NB4 (cell line): ENCODE measurements around the gene NFIB.

Source experiments
- DNase-seq: peaks from one replicate; pipeline ENCODE4 v3.0.0; 2010; ENCODE audit warnings: low read depth
- H3K4me3 ChIP-seq: one replicate; pipeline ENCODE4 v1.5.1; 2011; ENCODE audit warnings: mild to moderate bottlenecking, low read depth, low read length, moderate library complexity
- MYC ChIP-seq: IDR thresholded peaks from 2 replicates; pipeline ENCODE4 v1.6.1; 2011; ENCODE audit warnings: low read depth, low read length
- POLR2A ChIP-seq: IDR thresholded peaks from 2 replicates; pipeline ENCODE4 v1.6.1; 2011; ENCODE audit warnings: mild to moderate bottlenecking; ENCODE audit not compliant: insufficient read length; ENCODE audit errors: extremely low read depth
- TF ChIP-seq, protein P1 (sequence below): IDR thresholded peaks from one replicate; pipeline ENCODE4 v1.5.1; 2012; ENCODE audit warnings: low read depth, low read length
- TF ChIP-seq, protein P2 (sequence below): IDR thresholded peaks from 2 replicates; pipeline ENCODE4 v1.6.1; 2011; ENCODE audit warnings: low read depth, low read length

Gene NFIB

DNA sequence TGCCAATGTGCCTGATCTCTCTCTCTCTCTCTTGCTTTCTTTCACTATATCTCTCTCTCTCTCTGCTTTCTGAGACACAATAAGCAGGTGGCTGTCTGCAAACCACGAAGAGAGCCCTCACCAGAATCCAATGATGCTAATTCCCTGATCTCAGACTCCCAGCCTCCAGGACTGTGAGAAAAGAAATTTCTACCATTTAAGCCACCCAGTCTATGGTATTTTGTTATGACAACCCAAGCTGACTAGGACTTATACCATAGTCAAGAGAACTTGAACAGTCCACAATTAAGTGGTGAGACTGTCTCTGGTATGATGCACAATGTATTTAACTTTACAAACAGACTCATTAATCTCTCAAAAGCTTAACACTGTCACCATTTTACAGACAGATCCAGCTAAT lies 67.0 kb downstream of the NFIB start:
- TF ChIP-seq, protein P1, sequence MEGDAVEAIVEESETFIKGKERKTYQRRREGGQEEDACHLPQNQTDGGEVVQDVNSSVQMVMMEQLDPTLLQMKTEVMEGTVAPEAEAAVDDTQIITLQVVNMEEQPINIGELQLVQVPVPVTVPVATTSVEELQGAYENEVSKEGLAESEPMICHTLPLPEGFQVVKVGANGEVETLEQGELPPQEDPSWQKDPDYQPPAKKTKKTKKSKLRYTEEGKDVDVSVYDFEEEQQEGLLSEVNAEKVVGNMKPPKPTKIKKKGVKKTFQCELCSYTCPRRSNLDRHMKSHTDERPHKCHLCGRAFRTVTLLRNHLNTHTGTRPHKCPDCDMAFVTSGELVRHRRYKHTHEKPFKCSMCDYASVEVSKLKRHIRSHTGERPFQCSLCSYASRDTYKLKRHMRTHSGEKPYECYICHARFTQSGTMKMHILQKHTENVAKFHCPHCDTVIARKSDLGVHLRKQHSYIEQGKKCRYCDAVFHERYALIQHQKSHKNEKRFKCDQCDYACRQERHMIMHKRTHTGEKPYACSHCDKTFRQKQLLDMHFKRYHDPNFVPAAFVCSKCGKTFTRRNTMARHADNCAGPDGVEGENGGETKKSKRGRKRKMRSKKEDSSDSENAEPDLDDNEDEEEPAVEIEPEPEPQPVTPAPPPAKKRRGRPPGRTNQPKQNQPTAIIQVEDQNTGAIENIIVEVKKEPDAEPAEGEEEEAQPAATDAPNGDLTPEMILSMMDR: no peak
- TF ChIP-seq MYC (no peak), POLR2A (no peak)
- TF ChIP-seq, protein P2, sequence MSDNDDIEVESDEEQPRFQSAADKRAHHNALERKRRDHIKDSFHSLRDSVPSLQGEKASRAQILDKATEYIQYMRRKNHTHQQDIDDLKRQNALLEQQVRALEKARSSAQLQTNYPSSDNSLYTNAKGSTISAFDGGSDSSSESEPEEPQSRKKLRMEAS: no peak
- H3K4me3 ChIP-seq: no peak overlapping the region
- DNase-seq: no peak

DNA sequence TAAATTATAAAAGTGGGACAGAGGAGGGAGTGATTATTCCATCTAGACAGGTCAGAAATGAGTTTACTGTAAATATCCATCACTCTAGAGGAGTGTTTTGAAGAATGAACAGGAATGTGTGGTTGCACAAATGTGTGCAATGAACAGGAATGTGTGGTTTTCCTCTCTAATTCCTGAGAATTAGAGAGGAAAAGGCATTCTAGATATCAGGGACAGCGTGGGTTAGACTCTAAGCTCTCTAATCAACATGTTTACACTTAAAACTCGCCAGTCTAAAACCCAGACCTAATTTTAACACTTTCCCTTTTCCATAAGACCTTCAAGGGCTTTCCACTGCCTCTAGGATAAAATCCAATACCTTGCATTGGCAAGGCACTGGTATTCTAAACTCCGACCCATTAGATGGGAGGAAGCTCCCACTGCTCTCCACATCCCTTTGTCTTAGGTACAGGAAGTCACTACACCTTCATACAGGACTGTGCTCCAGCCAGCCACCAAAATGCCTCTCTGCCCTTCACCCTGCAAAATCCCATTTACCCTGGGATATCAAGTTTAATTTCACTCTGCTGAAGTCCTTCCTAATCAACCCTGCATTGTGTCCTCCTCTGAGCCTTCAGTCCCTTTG lies 67.9 kb downstream of the NFIB start:
- TF ChIP-seq, protein P2: no peak
- TF ChIP-seq, protein P1: no peak
- no peak for TF ChIP-seq POLR2A
- no peak for TF ChIP-seq MYC

DNA sequence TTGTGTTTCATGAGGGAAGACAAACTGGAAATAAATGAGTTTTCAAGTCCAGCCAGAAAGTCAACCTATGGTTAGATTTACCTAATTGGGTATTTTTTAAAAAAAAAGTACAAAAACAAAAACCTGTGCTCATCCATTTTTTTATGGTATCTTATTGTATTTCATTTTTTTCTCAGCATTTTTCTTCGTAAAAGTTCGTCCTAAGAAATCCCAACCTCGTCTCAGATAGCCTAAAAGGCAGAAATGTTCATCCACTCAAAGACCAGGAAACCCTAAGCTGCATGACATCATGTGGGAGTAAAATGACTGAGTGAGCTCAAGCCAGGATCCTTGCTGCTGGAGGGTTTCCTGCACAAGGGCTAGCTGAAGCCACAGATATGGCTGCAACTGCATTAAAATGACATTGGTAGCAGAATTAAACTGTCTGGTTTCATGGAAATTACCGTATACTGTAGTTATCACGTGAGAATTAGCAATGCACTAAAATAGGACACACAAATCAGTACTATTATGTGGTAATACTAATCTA lies 70.4 kb downstream of the NFIB start:
- TF ChIP-seq, protein P1: no peak
- TF ChIP-seq MYC: no peak
- TF ChIP-seq, protein P2: no peak
- TF ChIP-seq POLR2A: no peak
- no peak overlapping the region for H3K4me3 ChIP-seq
- no peak for DNase-seq

More for the DNA sequence above, 67.9 kb downstream of the NFIB start:
- DNase-seq: no peak
- no peak overlapping the region for H3K4me3 ChIP-seq

DNA sequence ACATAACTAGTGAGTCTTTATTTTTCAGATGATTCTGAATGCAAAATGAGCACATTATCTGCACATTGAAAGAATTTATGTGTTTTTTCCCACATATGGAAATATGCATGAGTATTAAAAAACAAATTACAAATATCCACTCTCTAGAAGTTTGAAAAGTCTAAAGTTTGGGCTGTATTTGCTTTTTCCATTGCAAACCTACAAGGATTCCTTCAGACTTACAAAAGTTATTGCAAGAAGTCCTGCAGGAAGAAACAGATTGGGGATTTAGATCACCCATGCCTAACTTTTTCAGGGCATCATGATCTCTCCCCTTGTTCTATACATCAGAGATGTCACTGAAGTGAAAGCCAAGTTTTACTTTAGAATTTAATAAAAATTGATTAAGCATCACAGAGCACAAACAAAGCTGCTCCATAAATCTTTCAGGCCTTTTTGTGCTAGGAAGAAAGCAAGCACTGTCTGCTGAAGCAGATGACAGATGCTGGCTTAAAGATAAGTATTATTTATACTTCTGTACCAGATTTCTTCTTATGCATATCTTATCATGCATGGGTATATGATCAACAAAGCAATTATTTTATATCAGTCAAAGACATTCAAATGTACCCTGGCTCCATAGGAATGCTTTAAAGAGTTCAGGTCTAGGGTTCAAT lies 71.7 kb downstream of the NFIB start:
- DNase-seq: no peak
- no peak overlapping the region for H3K4me3 ChIP-seq
- TF ChIP-seq MYC (no peak), POLR2A (no peak)
- TF ChIP-seq, protein P1: no peak
- TF ChIP-seq, protein P2: no peak

DNA sequence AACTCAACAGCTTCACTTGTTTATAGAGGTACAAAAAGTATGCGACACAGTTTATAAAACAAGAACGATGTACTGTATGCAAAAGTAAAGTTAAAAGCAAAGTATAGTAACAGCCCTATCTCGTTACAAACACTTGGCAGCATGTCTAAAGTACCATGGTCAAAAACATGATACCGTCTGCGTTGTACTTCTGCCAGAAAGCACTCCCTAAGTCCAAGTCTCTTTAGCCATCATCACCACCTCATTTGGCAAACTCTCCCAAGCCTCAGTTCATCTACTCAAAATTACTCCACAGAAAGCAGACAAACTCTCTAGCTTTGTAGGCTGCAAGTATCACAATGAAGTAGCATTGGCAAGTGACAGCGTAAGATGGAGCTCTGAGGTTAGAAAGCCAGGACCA lies 73.4 kb downstream of the NFIB start:
- TF ChIP-seq, protein P2: no peak
- TF ChIP-seq POLR2A: no peak
- TF ChIP-seq, protein P1: no peak
- no peak for TF ChIP-seq MYC
- no peak overlapping the region for H3K4me3 ChIP-seq
- no peak for DNase-seq
